GM19467 (cell line): ENCODE data around the gene BANK1.
A peak's percentile ranks its signal among the peaks of the same experiment; 100 is the strongest.

Experiments
- ATAC-seq: cut with Tn5 transposase; IDR thresholded peaks from one replicate; pipeline ENCODE4 v1.9.1; 2021; ENCODE audit warnings: mild to moderate bottlenecking, moderate library complexity; ENCODE audit not compliant: unreplicated experiment

The BANK1 gene

GRCh38 chr4:102022343-102022742 lies 231.8 kb downstream of the BANK1 start:
- ATAC-seq = no peak

- no peak for ATAC-seq
These were observed 237.4 kb downstream of the BANK1 start for GRCh38 chr4:102027961-102028360.

- no peak for ATAC-seq
These were observed 240.9 kb downstream of the BANK1 start for GRCh38 chr4:102031406-102031805.

- no peak for ATAC-seq
These were observed 245.5 kb downstream of the BANK1 start for GRCh38 chr4:102036016-102036415.

GRCh38 chr4:102036619-102037376 lies 246.3 kb downstream of the BANK1 start:
- ATAC-seq = no peak

- ATAC-seq = peak; percentile 53
These were observed 247.0 kb downstream of the BANK1 start for GRCh38 chr4:102037566-102037965.

GRCh38 chr4:102042871-102043802 lies 252.6 kb downstream of the BANK1 start:
- no peak for ATAC-seq

GRCh38 chr4:102047616-102048015 lies 257.1 kb downstream of the BANK1 start:
- no peak for ATAC-seq

GRCh38 chr4:102055805-102056204 lies 265.3 kb downstream of the BANK1 start:
- ATAC-seq = no peak

- ATAC-seq = no peak
These were observed 266.6 kb downstream of the BANK1 start for GRCh38 chr4:102057122-102057521.

GRCh38 chr4:102061133-102061532 lies 270.6 kb downstream of the BANK1 start:
- ATAC-seq = peak; percentile 54

GRCh38 chr4:102064747-102065442 lies 274.4 kb downstream of the BANK1 start:
- ATAC-seq = no peak

- no peak for ATAC-seq
These were observed 286.1 kb downstream of the BANK1 start for GRCh38 chr4:102076622-102077021.

- no peak for ATAC-seq
These were observed 289.7 kb downstream of the BANK1 start for GRCh38 chr4:102080184-102080583.

GRCh38 chr4:102089850-102090621 lies 299.5 kb downstream of the BANK1 start:
- no peak for ATAC-seq

GRCh38 chr4:102091656-102092055 lies 301.1 kb downstream of the BANK1 start:
- no peak for ATAC-seq

GRCh38 chr4:102094481-102094880 lies 304.0 kb downstream of the BANK1 start:
- no peak for ATAC-seq

- ATAC-seq = no peak
These were observed 312.8 kb downstream of the BANK1 start for GRCh38 chr4:102103368-102103767.

- ATAC-seq = no peak
These were observed 313.7 kb downstream of the BANK1 start for GRCh38 chr4:102104278-102104677.

- no peak for ATAC-seq
These were observed 315.5 kb downstream of the BANK1 start for GRCh38 chr4:102105983-102106382.
